ENCODE results near the gene NYAP2.

NYAP2 gene

DNA sequence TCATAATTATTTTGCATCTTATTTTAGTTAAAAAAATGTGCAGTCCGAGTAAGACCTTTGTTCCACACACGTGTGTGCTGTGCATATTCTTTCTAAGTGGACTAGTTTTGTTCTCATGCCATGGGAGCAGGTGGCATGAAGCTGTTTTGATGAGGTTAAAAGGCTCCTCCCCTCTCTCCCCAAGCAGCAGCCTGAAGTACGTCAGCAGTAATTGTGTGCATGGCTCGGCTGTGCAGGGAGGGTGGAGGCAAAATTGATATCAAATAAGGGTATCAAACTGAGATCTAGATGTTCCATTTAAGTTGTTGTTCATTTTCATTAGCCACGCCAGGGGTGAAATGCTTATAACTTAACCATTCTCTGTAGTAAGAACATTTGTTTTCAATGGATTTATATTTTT, at the start of gene NYAP2:
Gene NYAP2 (plus strand): TSS at position 207 of the 400 bp plus-strand sequence. CDS start 9,171 bp downstream, outside the sequence.
- intact Hi-C loops (cut with DNase I; ENCODE audit: low total_unique reads) = no loop called here
- Histone ChIP-seq H3K9me3 (no peaks in the 10 kb centered on the region), H3K4me3 (no peak within 1 kb of the TSS), H3K4me1 (no peaks in the 10 kb centered on the region), H3K27me3 (no peaks in the 10 kb centered on the region), H3K27ac (no peak within 1 kb of the TSS), H3K36me3 (no peaks in the 10 kb centered on the region)
- TF ChIP-seq, protein P1, sequence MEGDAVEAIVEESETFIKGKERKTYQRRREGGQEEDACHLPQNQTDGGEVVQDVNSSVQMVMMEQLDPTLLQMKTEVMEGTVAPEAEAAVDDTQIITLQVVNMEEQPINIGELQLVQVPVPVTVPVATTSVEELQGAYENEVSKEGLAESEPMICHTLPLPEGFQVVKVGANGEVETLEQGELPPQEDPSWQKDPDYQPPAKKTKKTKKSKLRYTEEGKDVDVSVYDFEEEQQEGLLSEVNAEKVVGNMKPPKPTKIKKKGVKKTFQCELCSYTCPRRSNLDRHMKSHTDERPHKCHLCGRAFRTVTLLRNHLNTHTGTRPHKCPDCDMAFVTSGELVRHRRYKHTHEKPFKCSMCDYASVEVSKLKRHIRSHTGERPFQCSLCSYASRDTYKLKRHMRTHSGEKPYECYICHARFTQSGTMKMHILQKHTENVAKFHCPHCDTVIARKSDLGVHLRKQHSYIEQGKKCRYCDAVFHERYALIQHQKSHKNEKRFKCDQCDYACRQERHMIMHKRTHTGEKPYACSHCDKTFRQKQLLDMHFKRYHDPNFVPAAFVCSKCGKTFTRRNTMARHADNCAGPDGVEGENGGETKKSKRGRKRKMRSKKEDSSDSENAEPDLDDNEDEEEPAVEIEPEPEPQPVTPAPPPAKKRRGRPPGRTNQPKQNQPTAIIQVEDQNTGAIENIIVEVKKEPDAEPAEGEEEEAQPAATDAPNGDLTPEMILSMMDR (IDR thresholded peaks at IDR 0.05) = no peak
- DNase-seq = no peak

GRCh38 chr2:225353579-225354085, 45.9 kb upstream of the NYAP2 start:
- intact Hi-C loops (cut with DNase I; ENCODE audit: low total_unique reads) = no loop called here
- TF ChIP-seq, protein P1 (IDR thresholded peaks at IDR 0.05) = no peak
- H3K36me3 ChIP-seq = no peaks in the 10 kb centered on the region

GRCh38 chr2:225354281-225354774, 45.2 kb upstream of the NYAP2 start:
- intact Hi-C loops (cut with DNase I; ENCODE audit: low total_unique reads) = no loop called here
- TF ChIP-seq, protein P1 (IDR thresholded peaks at IDR 0.05) = no peak
- no peaks in the 10 kb centered on the region for H3K9me3 ChIP-seq
- no peaks in the 10 kb centered on the region for H3K4me1 ChIP-seq
- no peak for DNase-seq
- H3K27ac ChIP-seq = no peak overlapping the region
- H3K4me3 ChIP-seq = no peak overlapping the region
- H3K36me3 ChIP-seq = no peaks in the 10 kb centered on the region
- H3K27me3 ChIP-seq = no peaks in the 10 kb centered on the region

More at GRCh38 chr2:225353579-225354085, 45.9 kb upstream of the NYAP2 start:
- Histone ChIP-seq H3K27me3 (no peaks in the 10 kb centered on the region), H3K27ac (no peak overlapping the region), H3K9me3 (no peaks in the 10 kb centered on the region), H3K4me3 (no peak overlapping the region), H3K4me1 (no peaks in the 10 kb centered on the region)
- DNase-seq = no peak

GRCh38 chr2:225355788-225356187, 43.7 kb upstream of the NYAP2 start:
- intact Hi-C loops (cut with DNase I; ENCODE audit: low total_unique reads) = no loop called here
- Histone ChIP-seq H3K27me3 (no peaks in the 10 kb centered on the region), H3K4me1 (no peaks in the 10 kb centered on the region), H3K4me3 (no peak overlapping the region), H3K36me3 (no peaks in the 10 kb centered on the region), H3K27ac (no peak overlapping the region), H3K9me3 (no peaks in the 10 kb centered on the region)
- TF ChIP-seq, protein P1 (IDR thresholded peaks at IDR 0.05) = no peak
- DNase-seq = no peak

DNA sequence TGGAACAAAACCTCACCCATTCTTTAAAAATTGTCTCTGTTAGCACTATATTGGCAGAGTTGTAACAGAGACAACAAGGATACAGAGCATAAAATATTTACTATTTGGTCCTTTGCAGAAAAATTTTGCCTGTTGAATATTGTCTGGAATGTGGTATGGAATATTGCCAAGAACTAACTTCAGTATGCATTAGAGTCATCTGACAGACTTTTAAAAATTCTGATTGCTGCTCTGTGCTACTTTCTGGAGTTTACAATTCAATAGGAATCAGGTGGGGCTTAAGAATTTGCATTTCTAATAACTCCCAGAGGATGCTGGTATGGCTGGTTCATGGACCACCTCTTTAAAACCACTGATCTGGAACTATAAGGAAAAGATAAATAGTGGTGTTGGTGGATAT, 32.8 kb upstream of the NYAP2 start:
- Histone ChIP-seq H3K4me1 (no peaks in the 10 kb centered on the region), H3K4me3 (no peak overlapping the region), H3K36me3 (no peaks in the 10 kb centered on the region), H3K27ac (no peak overlapping the region), H3K27me3 (no peaks in the 10 kb centered on the region), H3K9me3 (no peaks in the 10 kb centered on the region)
- no peak for DNase-seq
- intact Hi-C loops (cut with DNase I; ENCODE audit: low total_unique reads) = no loop called here
- TF ChIP-seq, protein P1 (IDR thresholded peaks at IDR 0.05) = no peak

- intact Hi-C loops (cut with DNase I; ENCODE audit: low total_unique reads) = no loop called here
- no peaks in the 10 kb centered on the region for H3K36me3 ChIP-seq
- no peaks in the 10 kb centered on the region for H3K4me1 ChIP-seq
- H3K27me3 ChIP-seq = no peaks in the 10 kb centered on the region
- H3K9me3 ChIP-seq = no peaks in the 10 kb centered on the region
- DNase-seq = no peak
- H3K4me3 ChIP-seq = no peak overlapping the region
- no peak overlapping the region for H3K27ac ChIP-seq
- TF ChIP-seq, protein P1 (IDR thresholded peaks at IDR 0.05) = no peak
These were observed 32.0 kb upstream of the NYAP2 start for GRCh38 chr2:225367482-225367881.
